Prostate gland (tissue), 2 donors: ENCODE data around the gene DRC1.

ENCODE experiments used
- POLR2A ChIP-seq: fragments of 450-650 bp; IDR thresholded peaks from one replicate; pipeline ENCODE4 v1.6.1; 2016; ENCODE audit warnings: antibody characterized with exemption, mild to moderate bottlenecking
- POLR2AphosphoS5 ChIP-seq: sonication (generic); formaldehyde crosslinking; IDR thresholded peaks from one replicate; pipeline ENCODE4 v1.6.1; 2017; ENCODE audit warnings: antibody characterized with exemption
- TF ChIP-seq, protein P1 (sequence below), 4 experiments: fragments of 200-600 bp in 2 of 4; fragments of 450-650 bp in 2 of 4; sonication (generic) in 2 of 4; IDR thresholded peaks; 1 replicate in 3 of 4; 2 replicates in 1 of 4; pipeline ENCODE4 v1.5.1; 2016 to 2019; ENCODE audit warnings: antibody characterized with exemption in 4 of 4, mild to moderate bottlenecking in 2 of 4, moderate library complexity in 2 of 4

DNA sequence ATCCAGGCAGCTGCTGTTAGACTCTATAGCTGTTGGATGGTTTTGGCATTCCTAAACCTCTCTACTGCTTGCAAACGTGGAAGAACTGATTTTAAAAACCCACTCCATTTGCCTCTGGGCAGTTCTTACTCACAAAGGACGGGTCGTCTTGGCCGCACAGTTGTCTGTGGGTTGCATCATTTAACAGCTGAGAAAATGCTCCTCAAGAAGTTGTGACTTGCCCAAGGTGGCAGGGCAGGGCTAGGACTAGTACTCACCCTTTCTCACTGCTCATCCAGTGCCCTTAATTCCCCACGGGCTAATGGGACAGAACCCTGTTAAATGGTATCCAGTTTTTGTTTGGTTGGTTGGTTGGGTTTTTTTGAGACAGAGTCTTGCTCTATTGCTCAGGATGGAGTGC is 997 bp upstream of the DRC1 start:
- TF ChIP-seq POLR2A (no peak), POLR2AphosphoS5 (no peak)
- TF ChIP-seq, protein P1, sequence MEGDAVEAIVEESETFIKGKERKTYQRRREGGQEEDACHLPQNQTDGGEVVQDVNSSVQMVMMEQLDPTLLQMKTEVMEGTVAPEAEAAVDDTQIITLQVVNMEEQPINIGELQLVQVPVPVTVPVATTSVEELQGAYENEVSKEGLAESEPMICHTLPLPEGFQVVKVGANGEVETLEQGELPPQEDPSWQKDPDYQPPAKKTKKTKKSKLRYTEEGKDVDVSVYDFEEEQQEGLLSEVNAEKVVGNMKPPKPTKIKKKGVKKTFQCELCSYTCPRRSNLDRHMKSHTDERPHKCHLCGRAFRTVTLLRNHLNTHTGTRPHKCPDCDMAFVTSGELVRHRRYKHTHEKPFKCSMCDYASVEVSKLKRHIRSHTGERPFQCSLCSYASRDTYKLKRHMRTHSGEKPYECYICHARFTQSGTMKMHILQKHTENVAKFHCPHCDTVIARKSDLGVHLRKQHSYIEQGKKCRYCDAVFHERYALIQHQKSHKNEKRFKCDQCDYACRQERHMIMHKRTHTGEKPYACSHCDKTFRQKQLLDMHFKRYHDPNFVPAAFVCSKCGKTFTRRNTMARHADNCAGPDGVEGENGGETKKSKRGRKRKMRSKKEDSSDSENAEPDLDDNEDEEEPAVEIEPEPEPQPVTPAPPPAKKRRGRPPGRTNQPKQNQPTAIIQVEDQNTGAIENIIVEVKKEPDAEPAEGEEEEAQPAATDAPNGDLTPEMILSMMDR (IDR thresholded peaks at IDR 0.05): no peak
